ENCODE results near the gene PAK6.

GRCh38 chr15:40322531-40323238 lies 83.8 kb downstream of the PAK6 start:
- TF ChIP-seq NR2F6 (CRISPR knock-in tag; IDR thresholded peaks at IDR 0.05) (no peak), RBM17 (IDR thresholded peaks at IDR 0.05; ENCODE audit: borderline replicate concordance, low read depth, low read length) (no peak), FOXK1 (CRISPR knock-in tag; IDR thresholded peaks at IDR 0.05; ENCODE audit: borderline replicate concordance) (no peak), ZFP36 (IDR thresholded peaks at IDR 0.05; ENCODE audit: low read depth, low read length, partially characterized antibody) (no peak), ZNF274 (IDR thresholded peaks at IDR 0.05; ENCODE audit: borderline replicate concordance, low read depth, low read length) (no peak), TAF1 (IDR thresholded peaks at IDR 0.05; ENCODE audit: control insufficient read depth, extremely low read depth, insufficient read depth, low read length, severe bottlenecking) (no peak), CTCF (IDR thresholded peaks at IDR 0.05 in 2 of 3, conservative IDR thresholded peaks at IDR 0.05 in 1 of 3; ENCODE audit: insufficient read depth in 2 of 3, low read depth in 1 of 3, low read length in 3 of 3) (no peak), KLF16 (IDR thresholded peaks at IDR 0.05) (no peak), ETS1 (conservative IDR thresholded peaks at IDR 0.05; ENCODE audit: control insufficient read depth, low read depth, low read length) (no peak), NR2C1 (IDR thresholded peaks at IDR 0.05) (no peak), NR2C1 (tag; IDR thresholded peaks at IDR 0.05) (no peak), SNIP1 (IDR thresholded peaks at IDR 0.05; ENCODE audit: low read depth) (no peak), ZFX (CRISPR knock-in tag; IDR thresholded peaks at IDR 0.05) (no peak), ZEB2 (IDR thresholded peaks at IDR 0.05) (no peak)

Data from K562 (cell line).